ENCODE data around the gene EIF4H. TPM values are rescaled to one million over a fixed set of nuclear protein-coding genes. Genes with fewer than 3 reads are reported as not detected.

Gene EIF4H
- total RNA-seq, 1 donor from 2014 or later, result 205 TPM

GRCh38 chr7:74148491-74148890 is 25.7 kb upstream of the EIF4H start:
- no peaks in the 10 kb centered on the region for H3K36me3 Mint-ChIP-seq (ENCODE audit: unreplicated experiment)
- H3K27me3 Mint-ChIP-seq (ENCODE audit: unreplicated experiment), result peaks cover 3% of the 10 kb centered on the region
- no peak overlapping the region for H3K4me3 Mint-ChIP-seq (ENCODE audit: unreplicated experiment)
- TF ChIP-seq CTCF (IDR thresholded peaks at IDR 0.05), result no peak
- H3K9me3 Mint-ChIP-seq (ENCODE audit: unreplicated experiment), result no peaks in the 10 kb centered on the region
- no peak for DNase-seq (ENCODE audit: extremely low spot score, unreplicated experiment)
- no peaks in the 10 kb centered on the region for H3K4me1 Mint-ChIP-seq (ENCODE audit: unreplicated experiment)
- H3K27ac Mint-ChIP-seq (ENCODE audit: unreplicated experiment), result no peak overlapping the region

DNA sequence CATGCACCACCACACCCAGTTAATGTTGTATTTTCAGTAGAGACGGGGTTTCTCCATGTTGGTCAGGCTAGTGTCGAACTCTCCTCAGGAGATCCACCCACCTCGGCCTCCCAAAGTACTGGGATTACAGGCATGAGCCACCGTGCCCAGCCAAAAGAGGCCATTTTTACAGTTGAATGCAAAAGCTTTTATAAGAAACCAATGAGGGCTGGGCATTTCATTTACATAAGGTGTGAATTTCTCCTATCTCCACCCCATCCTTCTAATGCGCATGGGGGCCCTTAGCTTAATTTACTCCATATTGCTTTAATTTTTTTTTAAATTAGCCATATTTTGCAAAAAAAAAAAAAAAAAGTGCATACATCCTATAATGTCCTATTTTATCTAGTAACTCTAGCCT is 25.1 kb upstream of the EIF4H start:
- TF ChIP-seq CTCF (IDR thresholded peaks at IDR 0.05), result no peak
- no peaks in the 10 kb centered on the region for H3K4me1 Mint-ChIP-seq (ENCODE audit: unreplicated experiment)
- no peaks in the 10 kb centered on the region for H3K9me3 Mint-ChIP-seq (ENCODE audit: unreplicated experiment)
- no peaks in the 10 kb centered on the region for H3K36me3 Mint-ChIP-seq (ENCODE audit: unreplicated experiment)
- H3K4me3 Mint-ChIP-seq (ENCODE audit: unreplicated experiment), result no peak overlapping the region
- H3K27me3 Mint-ChIP-seq (ENCODE audit: unreplicated experiment), result peaks cover 3% of the 10 kb centered on the region
- no peak overlapping the region for H3K27ac Mint-ChIP-seq (ENCODE audit: unreplicated experiment)
- DNase-seq (ENCODE audit: extremely low spot score, unreplicated experiment), result no peak

DNA sequence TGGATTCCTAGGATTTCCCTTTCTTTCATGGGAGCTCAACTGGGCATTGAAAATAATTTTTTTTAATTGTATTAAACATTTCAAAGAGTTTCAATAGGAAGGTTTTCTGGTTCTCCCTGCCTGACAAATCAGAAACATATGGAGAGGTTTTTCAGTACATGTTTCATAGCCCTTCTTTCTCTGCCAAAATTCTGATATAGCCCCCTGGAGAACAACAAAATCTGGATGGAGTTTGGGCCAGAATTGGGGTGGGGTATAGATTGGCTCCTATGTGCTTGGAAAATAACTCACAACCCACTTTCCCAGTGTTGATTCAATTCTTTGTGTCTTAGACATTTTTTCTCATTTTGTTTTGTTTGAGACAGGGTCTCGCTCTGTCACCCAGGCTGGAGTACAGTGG is 24.6 kb upstream of the EIF4H start:
- TF ChIP-seq CTCF (IDR thresholded peaks at IDR 0.05), result no peak
- Mint-ChIP-seq H3K36me3 (ENCODE audit: unreplicated experiment) (no peaks in the 10 kb centered on the region), H3K4me3 (ENCODE audit: unreplicated experiment) (no peak overlapping the region), H3K9me3 (ENCODE audit: unreplicated experiment) (no peaks in the 10 kb centered on the region), H3K27ac (ENCODE audit: unreplicated experiment) (no peak overlapping the region), H3K4me1 (ENCODE audit: unreplicated experiment) (no peaks in the 10 kb centered on the region), H3K27me3 (ENCODE audit: unreplicated experiment) (peaks cover 3% of the 10 kb centered on the region)
- DNase-seq (ENCODE audit: extremely low spot score, unreplicated experiment), result no peak

- H3K36me3 Mint-ChIP-seq (ENCODE audit: unreplicated experiment), result no peaks in the 10 kb centered on the region
- no peak for DNase-seq (ENCODE audit: extremely low spot score, unreplicated experiment)
- H3K27ac Mint-ChIP-seq (ENCODE audit: unreplicated experiment), result no peak overlapping the region
- H3K27me3 Mint-ChIP-seq (ENCODE audit: unreplicated experiment), result no peaks in the 10 kb centered on the region
- H3K4me1 Mint-ChIP-seq (ENCODE audit: unreplicated experiment), result no peaks in the 10 kb centered on the region
- TF ChIP-seq CTCF (IDR thresholded peaks at IDR 0.05), result no peak
- no peaks in the 10 kb centered on the region for H3K9me3 Mint-ChIP-seq (ENCODE audit: unreplicated experiment)
- H3K4me3 Mint-ChIP-seq (ENCODE audit: unreplicated experiment), result no peak overlapping the region
Measured at GRCh38 chr7:74153736-74154135, 20.4 kb upstream of the EIF4H start.

DNA sequence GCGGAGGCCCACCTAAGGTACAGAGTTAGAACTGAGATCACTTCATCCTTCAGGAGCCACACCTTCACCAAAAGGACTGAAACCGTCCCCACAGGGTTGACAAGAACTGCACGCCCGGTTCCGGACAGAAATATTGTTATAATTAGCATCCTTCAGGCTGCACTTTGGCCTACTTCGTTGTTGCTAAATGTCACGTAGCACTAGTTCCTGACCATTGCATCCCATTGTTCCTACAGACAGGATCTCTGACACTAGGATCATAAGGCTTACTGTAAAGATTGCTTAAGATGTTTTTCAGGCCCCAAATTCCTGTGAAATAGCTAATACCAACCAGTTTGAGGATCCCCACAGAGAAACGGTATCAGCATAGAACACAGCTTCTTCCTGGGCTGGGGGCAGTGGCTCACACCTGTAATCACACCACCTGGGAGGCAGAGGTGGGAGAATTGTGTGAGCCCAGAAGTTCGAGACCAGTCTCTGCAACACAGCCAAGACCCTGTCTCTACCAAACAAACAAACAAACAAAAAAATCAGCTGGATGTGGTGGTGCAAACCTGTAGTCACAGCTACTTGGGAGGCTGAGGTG is 18.3 kb upstream of the EIF4H start:
- H3K27me3 Mint-ChIP-seq (ENCODE audit: unreplicated experiment), result no peaks in the 10 kb centered on the region
- H3K9me3 Mint-ChIP-seq (ENCODE audit: unreplicated experiment), result no peaks in the 10 kb centered on the region
- H3K4me3 Mint-ChIP-seq (ENCODE audit: unreplicated experiment), result no peak overlapping the region
- no peaks in the 10 kb centered on the region for H3K4me1 Mint-ChIP-seq (ENCODE audit: unreplicated experiment)
- H3K27ac Mint-ChIP-seq (ENCODE audit: unreplicated experiment), result no peak overlapping the region
- no peak for TF ChIP-seq CTCF (IDR thresholded peaks at IDR 0.05)
- H3K36me3 Mint-ChIP-seq (ENCODE audit: unreplicated experiment), result no peaks in the 10 kb centered on the region
- no peak for DNase-seq (ENCODE audit: extremely low spot score, unreplicated experiment)
